IMR-90 (cell line): ENCODE data around the gene DUSP11. TPM values are rescaled to one million over a fixed set of nuclear protein-coding genes. Genes with fewer than 3 reads are reported as not detected.

Experiments used
- ATAC-seq: fragments of 200-7000 bp; cut with Tn5 transposase; 2 replicates; pipeline ENCODE4 v1.9.1; 2020; ENCODE audit warnings: low read depth, mild to moderate bottlenecking, moderate library complexity
- BruUV-seq: library from RNA; stranded (reverse); fragments of 400-500 nt; replicated peaks from 2 replicates; lab custom pipeline; 2021; lab: Mats Ljungman, UMichigan
- CTCF ChIA-PET: fragments of 300-600 bp; formaldehyde crosslinking; extraction: SDS; loops from one replicate; lab custom pipeline; 2021; ENCODE audit warnings: antibody characterized with exemption; lab: Yijun Ruan, JAX
- POLR2A ChIA-PET: fragments of 300-600 bp; sonication (Branson Sonifier 250); formaldehyde crosslinking; loops from one replicate; lab custom pipeline; 2022; ENCODE audit warnings: antibody characterized with exemption; ENCODE audit not compliant: unreplicated experiment; lab: Charles Lee
- DNase-seq: peaks from one replicate; pipeline ENCODE4 v3.0.0; 2013
- H2AFZ ChIP-seq: replicated peaks from 2 replicates; pipeline ENCODE3; 2013; ENCODE audit warnings: low read length, mild to moderate bottlenecking; ENCODE audit not compliant: poor library complexity
- H2AK5ac ChIP-seq: 2 replicates; pipeline ENCODE4 v1.6.1; 2013; ENCODE audit warnings: low read depth, low read length, inconsistent platforms
- H2AK9ac ChIP-seq: replicated peaks from 2 replicates; pipeline ENCODE3; 2013; ENCODE audit warnings: mild to moderate bottlenecking, low read depth, low read length, moderate library complexity; ENCODE audit not compliant: poor library complexity
- H2BK120ac ChIP-seq: 2 replicates; pipeline ENCODE4 v1.6.1; 2013; ENCODE audit warnings: low read depth, low read length, inconsistent platforms
- H2BK15ac ChIP-seq: 3 replicates; pipeline ENCODE4 v1.6.1; 2013; ENCODE audit warnings: low read depth, low read length, inconsistent platforms
- H2BK20ac ChIP-seq: 2 replicates; pipeline ENCODE4 v1.6.1; 2013; ENCODE audit warnings: low read depth, mild to moderate bottlenecking, inconsistent platforms, low read length, moderate library complexity
- H2BK5ac ChIP-seq: 2 replicates; pipeline ENCODE4 v1.6.1; 2013; ENCODE audit warnings: mild to moderate bottlenecking, low read depth, low read length, inconsistent platforms; ENCODE audit not compliant: poor library complexity, severe bottlenecking
- H3K14ac ChIP-seq: replicated peaks from 2 replicates; pipeline ENCODE4 v1.6.1; 2013; ENCODE audit warnings: low read depth, low read length, inconsistent platforms
- H3K18ac ChIP-seq: 2 replicates; pipeline ENCODE4 v1.6.1; 2013; ENCODE audit warnings: low read depth, low read length, control low read depth
- H3K23ac ChIP-seq: 2 replicates; pipeline ENCODE4 v1.6.1; 2013; ENCODE audit warnings: low read depth, low read length, inconsistent platforms
- H3K27ac ChIP-seq: 2 replicates; pipeline ENCODE4 v1.5.1; 2013; ENCODE audit warnings: mild to moderate bottlenecking, control low read depth, low read length; ENCODE audit not compliant: insufficient read depth
- H3K27me3 ChIP-seq: 2 replicates; pipeline ENCODE4 v1.6.1; 2013; ENCODE audit warnings: low read length; ENCODE audit not compliant: control insufficient read depth, insufficient read depth
- H3K36me3 ChIP-seq: 2 replicates; pipeline ENCODE4 v1.6.1; 2013; ENCODE audit warnings: low read length, mixed read lengths; ENCODE audit not compliant: control insufficient read depth, insufficient read depth
- H3K4ac ChIP-seq: 2 replicates; pipeline ENCODE4 v1.6.1; 2013; ENCODE audit warnings: low read depth, low read length, inconsistent platforms
- H3K4me1 ChIP-seq: 2 replicates; pipeline ENCODE4 v1.6.1; 2013; ENCODE audit warnings: low read length, mixed read lengths; ENCODE audit not compliant: control insufficient read depth, insufficient read depth
- H3K4me2 ChIP-seq: 2 replicates; pipeline ENCODE4 v1.6.1; 2013; ENCODE audit warnings: low read depth, mild to moderate bottlenecking, control low read depth, low read length, moderate library complexity
- H3K4me3 ChIP-seq: 2 replicates; pipeline ENCODE4 v1.5.1; 2013; ENCODE audit warnings: low read depth, mild to moderate bottlenecking, control low read depth, low read length, moderate library complexity; ENCODE audit not compliant: insufficient read depth
- H3K56ac ChIP-seq: 2 replicates; pipeline ENCODE4 v1.6.1; 2013; ENCODE audit warnings: low read length, inconsistent platforms; ENCODE audit not compliant: insufficient read depth; ENCODE audit errors: extremely low read depth
- H3K79me1 ChIP-seq, 2 experiments: 2 replicates each; pipeline ENCODE4 v1.6.1; 2013; ENCODE audit warnings: low read length in 2 of 2, inconsistent platforms in 1 of 2, low read depth in 1 of 2
- H3K9ac ChIP-seq: 2 replicates; pipeline ENCODE4 v1.6.1; 2013; ENCODE audit warnings: low read depth, low read length, control low read depth
- H3K9me1 ChIP-seq: 2 replicates; pipeline ENCODE4 v1.6.1; 2013; ENCODE audit warnings: low read length, inconsistent platforms; ENCODE audit not compliant: insufficient read depth
- H3K9me3 ChIP-seq: 2 replicates; pipeline ENCODE4 v1.6.1; 2013; ENCODE audit warnings: low read length; ENCODE audit not compliant: control insufficient read depth, insufficient read depth
- H4K20me1 ChIP-seq: 2 replicates; pipeline ENCODE4 v1.6.1; 2013; ENCODE audit warnings: low read length, inconsistent platforms; ENCODE audit not compliant: insufficient read depth
- H4K5ac ChIP-seq: 2 replicates; pipeline ENCODE4 v1.6.1; 2013; ENCODE audit warnings: mild to moderate bottlenecking, low read depth, low read length, control low read depth
- H4K8ac ChIP-seq, 2 experiments: 2 replicates each; pipeline ENCODE4 v1.6.1; 2013; ENCODE audit warnings: low read depth in 2 of 2, low read length in 2 of 2, control low read depth in 1 of 2, inconsistent platforms in 1 of 2
- H4K91ac ChIP-seq: 2 replicates; pipeline ENCODE4 v1.6.1; 2013; ENCODE audit warnings: low read depth, low read length, inconsistent platforms; ENCODE audit not compliant: insufficient read depth
- BHLHE40 ChIP-seq: fragments of 150-350 bp; IDR thresholded peaks from 2 replicates; pipeline ENCODE4 v1.6.1; 2016; ENCODE audit warnings: mild to moderate bottlenecking, low read depth, low read length
- MAFK ChIP-seq: IDR thresholded peaks from 2 replicates; pipeline ENCODE4 v1.6.1; 2012; ENCODE audit warnings: low read depth, low read length, improper control_type of control experiment
- MXI1 ChIP-seq: IDR thresholded peaks from 2 replicates; pipeline ENCODE4 v1.6.1; 2012; ENCODE audit warnings: low read depth, mild to moderate bottlenecking, low read length, moderate library complexity, borderline replicate concordance
- NFE2L2 ChIP-seq: fragments of 150-350 bp; IDR thresholded peaks from 2 replicates; pipeline ENCODE4 v1.6.1; 2016; ENCODE audit warnings: low read depth, mild to moderate bottlenecking, low read length
- RFX5 ChIP-seq: IDR thresholded peaks from 2 replicates; pipeline ENCODE4 v1.8.0; 2012; ENCODE audit warnings: low read depth, mild to moderate bottlenecking, low read length, moderate library complexity
- USF2 ChIP-seq: fragments of 150-350 bp; IDR thresholded peaks from 2 replicates; pipeline ENCODE4 v1.6.1; 2017; ENCODE audit warnings: mild to moderate bottlenecking, antibody characterized with exemption, low read length, low read depth
- WGBS, 2 experiments: methylation state at CpG; one replicate each; pipeline versions ENCODE4 v1.1.5 to v1.1.7; 2013; ENCODE audit warnings: missing lambda C conversion rate in 2 of 2; ENCODE audit not compliant: insufficient read length in 1 of 2; ENCODE audit errors: extremely low coverage in 2 of 2; 5-methylcytosine and 5-hydroxymethylcytosine counted together
- dilution Hi-C: fragments of 300-500 bp; cut with HindIII; formaldehyde crosslinking; loops from one replicate; pipeline ENCODE4 v1.14.3; 2018; ENCODE audit warnings: low sequenced_read_pairs; ENCODE audit not compliant: unreplicated experiment
- in situ Hi-C: fragments of 300-500 bp; cut with MboI; formaldehyde crosslinking; loops from 3 replicates; pipeline ENCODE4 v1.14.3; 2019; ENCODE audit warnings: low sequenced_read_pairs, inconsistent platforms, mixed read lengths
- intact Hi-C: fragments of 100-400 bp; cut with micrococcal nuclease; formaldehyde crosslinking; loops from 2 replicates; pipeline ENCODE4 v1.10.0; 2022
- polyA plus RNA-seq, 3 experiments: library from polyadenylated mRNA; depleted of rRNA; stranded (reverse); fragments of >200 nt; gene quantifications; 2 replicates each; pipeline ENCODE4 v1.2.3, GENCODE V29; 2012; ENCODE audit warnings: low replicate concordance in 1 of 3
- total RNA-seq: library from RNA; depleted of rRNA; stranded (reverse); fragments of >200 nt; gene quantifications from 2 replicates; pipeline ENCODE4 v1.2.3, GENCODE V29; 2012

The DUSP11 gene
- total and polyA plus RNA-seq, 2 of the 4 experiments (the other 2 are of a cell fraction): 22.4 to 25.6 TPM

GRCh38 chr2:73764945-73765344 lies 15.0 kb downstream of the DUSP11 start:
- no peak overlapping the region for H3K23ac ChIP-seq
- no peak overlapping the region for H2BK120ac ChIP-seq
- intact Hi-C loops (no loop called here), dilution Hi-C loops (no loop called here), in situ Hi-C loops (no loop called here)
- no peak overlapping the region for H3K4ac ChIP-seq
- CTCF ChIA-PET: no interaction called here
- no peak overlapping the region for H2AK5ac ChIP-seq
- H2AFZ ChIP-seq: no peak overlapping the region
- H3K9me1 ChIP-seq: peaks cover 4% of the 10 kb centered on the region; the same call in 1 of the 2 replicates
- TF ChIP-seq MXI1 (no peak), USF2 (no peak), NFE2L2 (no peak), BHLHE40 (no peak), MAFK (no peak), RFX5 (no peak)
- H3K4me1 ChIP-seq: no peaks in the 10 kb centered on the region; the same call in 1 of the 2 replicates
- H4K8ac ChIP-seq: no peak overlapping the region
- H3K9me3 ChIP-seq: no peaks in the 10 kb centered on the region
- no peak overlapping the region for H3K4me2 ChIP-seq
- no peaks in the 10 kb centered on the region; the same call in 1 of the 2 replicates for H4K20me1 ChIP-seq
- H3K14ac ChIP-seq: no peak overlapping the region
- H4K5ac ChIP-seq: no peak overlapping the region
- H4K91ac ChIP-seq: no peak overlapping the region
- no peak overlapping the region for H2BK15ac ChIP-seq
- H3K18ac ChIP-seq: no peak overlapping the region
- POLR2A ChIA-PET: no interaction called here
- peak overlapping the region; percentile 57 for H2AK9ac ChIP-seq
- H3K27ac ChIP-seq: no peak overlapping the region
- no peak overlapping the region for H2BK20ac ChIP-seq
- no peak overlapping the region for H3K56ac ChIP-seq
- no peak overlapping the region for H3K9ac ChIP-seq
- no peak for DNase-seq
- WGBS, 2 experiments: no CpG with 5 or more reads among the region's 1 CpG
- H3K27me3 ChIP-seq: no peaks in the 10 kb centered on the region
- peaks cover 49% of the 10 kb centered on the region for H3K36me3 ChIP-seq
- H2BK5ac ChIP-seq: no peak overlapping the region
- peaks cover 8 to 16% of the 10 kb centered on the region in 2 experiments; a peak in 2 of 4 replicates for H3K79me1 ChIP-seq
- BruUV-seq: no TSS peak
- H3K4me3 ChIP-seq: no peak overlapping the region
- no peak for ATAC-seq
